SW480 (cell line): ENCODE measurements around the gene MUC5B.
"Not testable (repeated sequence)": the region's sequence is repeated elsewhere in the genome, so short reads cannot be mapped to it uniquely, and the experiment has no call there.

Source experiments
- DNase-seq: peaks from one replicate; pipeline ENCODE4 v3.0.0-alpha.2; 2016; ENCODE audit warnings: low spot score

Gene MUC5B

DNA sequence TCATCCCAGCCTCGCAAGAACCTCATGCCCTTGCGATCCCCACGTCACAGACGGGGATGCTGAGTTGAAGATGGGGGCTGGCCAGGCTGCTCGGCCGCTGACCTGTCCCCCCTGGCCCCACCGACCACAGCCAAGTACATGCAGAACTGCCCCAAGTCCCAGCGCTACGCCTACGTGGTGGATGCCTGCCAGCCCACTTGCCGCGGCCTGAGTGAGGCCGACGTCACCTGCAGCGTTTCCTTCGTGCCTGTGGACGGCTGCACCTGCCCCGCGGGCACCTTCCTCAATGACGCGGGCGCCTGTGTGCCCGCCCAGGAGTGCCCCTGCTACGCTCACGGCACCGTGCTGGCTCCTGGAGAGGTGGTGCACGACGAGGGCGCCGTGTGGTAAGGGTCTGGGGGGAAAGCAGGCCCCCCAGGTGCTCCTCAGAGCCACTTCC is 10.0 kb downstream of the MUC5B start:
- no peak for DNase-seq

DNA sequence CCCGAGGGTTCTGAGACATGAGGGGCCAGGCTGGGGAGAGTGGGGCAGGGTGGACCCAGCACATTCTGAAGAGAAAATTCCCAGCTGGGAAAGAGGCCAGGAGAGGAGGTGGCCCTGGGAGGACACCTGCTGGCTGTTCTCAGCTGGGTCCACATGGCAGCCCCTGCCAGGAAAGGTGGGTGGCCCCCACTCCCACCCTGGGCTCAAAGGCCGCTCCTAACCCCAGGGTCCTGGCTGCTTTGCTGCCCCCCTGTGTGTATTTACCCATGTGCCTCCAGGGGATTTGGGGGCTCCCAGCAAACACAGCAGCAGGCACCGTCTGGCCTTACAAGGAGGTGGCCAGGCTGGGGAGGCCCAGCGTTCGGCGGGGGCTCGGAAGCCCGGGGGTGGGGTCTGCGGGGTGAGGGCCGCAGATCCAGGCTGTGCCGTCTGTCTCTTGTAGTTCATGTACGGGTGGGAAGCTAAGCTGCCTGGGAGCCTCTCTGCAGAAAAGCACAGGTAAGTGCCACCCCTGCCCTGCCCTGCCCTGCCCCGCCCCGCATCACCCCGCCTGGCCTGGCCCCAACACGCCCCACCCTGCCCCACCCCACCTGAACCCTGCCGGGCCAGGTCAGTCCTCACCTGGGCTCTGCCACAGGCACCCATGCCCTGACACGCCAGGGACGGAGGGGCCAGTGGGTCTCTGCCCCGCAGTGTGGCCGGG is 10.6 kb downstream of the MUC5B start:
- DNase-seq: no peak

DNA sequence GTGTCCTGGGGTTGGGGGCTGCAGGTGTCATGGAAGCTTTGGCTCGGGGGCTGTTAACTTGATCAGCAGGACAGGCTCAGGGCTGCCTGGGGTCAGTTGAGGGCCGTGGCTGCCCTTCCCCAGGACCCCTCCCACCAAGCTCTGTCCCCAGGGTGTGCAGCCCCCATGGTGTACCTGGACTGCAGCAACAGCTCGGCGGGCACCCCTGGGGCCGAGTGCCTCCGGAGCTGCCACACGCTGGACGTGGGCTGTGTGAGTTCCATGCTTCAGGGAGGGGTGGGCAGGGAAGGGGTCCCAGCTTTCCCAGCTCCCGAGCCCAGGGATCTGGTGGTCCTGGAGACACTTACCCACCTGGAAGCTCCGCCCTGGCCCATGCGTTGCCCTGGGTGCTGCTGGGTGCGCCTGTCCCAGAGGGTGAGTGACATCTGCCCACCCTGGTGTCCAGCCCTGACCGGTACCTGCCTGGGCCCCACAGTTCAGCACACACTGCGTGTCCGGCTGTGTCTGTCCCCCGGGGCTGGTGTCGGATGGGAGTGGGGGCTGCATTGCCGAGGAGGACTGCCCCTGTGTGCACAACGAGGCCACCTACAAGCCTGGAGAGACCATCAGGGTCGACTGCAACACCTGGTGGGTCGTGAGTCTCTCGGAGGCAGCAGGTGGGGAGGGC is 11.3 kb downstream of the MUC5B start:
- no peak for DNase-seq

DNA sequence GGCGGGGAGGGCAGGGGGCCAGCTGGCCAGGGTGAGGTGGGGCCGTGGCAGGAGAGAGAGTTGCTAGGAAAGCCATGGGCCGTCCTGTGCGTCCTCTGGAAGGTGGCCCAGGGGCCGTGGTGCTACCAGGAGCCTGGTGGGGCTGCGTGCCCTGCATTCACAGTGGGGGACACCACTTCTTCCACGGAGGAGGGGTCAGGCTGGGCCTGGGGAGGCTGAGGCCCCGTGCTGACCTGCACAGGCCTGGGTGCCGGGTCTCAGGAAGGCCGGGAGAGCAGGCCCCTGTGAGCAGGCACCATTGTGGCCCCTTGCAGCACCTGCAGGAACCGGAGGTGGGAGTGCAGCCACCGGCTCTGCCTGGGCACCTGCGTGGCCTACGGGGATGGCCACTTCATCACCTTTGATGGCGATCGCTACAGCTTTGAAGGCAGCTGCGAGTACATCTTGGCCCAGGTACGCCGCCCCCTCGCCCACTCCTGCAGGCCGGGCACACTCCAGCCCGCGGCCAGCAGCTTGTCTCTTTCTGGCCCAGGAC is 12.0 kb downstream of the MUC5B start:
- no peak for DNase-seq

DNA sequence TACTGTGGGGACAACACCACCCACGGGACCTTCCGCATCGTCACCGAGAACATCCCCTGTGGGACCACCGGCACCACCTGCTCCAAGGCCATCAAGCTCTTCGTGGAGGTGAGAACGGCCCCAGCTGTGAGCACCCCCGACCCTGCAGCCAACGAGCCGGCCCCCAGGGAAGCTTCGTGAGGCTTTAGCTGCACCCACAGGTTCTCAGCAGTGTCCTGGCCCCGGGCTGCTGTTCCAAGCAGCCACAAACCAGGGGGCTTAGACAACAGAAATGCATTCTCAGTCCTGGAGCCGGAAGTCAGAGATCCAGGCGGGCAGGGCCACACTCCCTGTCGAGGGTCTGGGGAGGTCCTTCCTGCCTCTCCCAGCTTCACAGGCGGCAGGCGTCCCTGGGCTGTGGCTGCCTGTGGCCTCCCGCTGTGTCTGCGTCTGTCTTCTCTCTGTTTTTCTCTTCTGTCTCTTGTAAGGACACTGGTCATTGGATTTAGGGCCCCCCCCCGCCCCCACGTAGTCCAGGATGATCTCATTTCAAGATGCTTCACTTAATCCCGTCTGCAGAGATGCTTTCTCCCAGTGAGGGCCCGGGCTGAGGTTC is 12.5 kb downstream of the MUC5B start:
- DNase-seq: no peak

DNA sequence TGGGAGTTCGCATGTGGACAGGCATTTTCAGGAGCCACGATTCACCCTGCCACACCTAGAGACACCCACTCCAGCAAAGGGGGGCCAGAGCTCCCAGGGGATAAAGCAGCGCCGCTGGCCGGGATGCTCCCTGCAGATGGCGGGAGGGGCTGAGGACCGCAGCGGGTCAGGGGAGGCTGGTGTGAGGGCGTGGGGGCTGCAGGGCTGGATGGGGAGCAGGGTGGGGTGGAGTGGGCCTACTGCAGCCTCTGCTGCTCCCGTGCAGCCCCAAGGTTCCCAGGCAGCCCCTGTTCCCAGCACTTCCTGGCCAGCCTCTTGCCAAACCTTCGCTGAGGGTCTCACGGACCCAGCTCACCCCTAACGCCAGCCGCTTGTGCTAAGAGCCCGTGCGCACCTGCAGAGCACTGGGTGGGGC is 13.0 kb downstream of the MUC5B start:
- no peak for DNase-seq

DNA sequence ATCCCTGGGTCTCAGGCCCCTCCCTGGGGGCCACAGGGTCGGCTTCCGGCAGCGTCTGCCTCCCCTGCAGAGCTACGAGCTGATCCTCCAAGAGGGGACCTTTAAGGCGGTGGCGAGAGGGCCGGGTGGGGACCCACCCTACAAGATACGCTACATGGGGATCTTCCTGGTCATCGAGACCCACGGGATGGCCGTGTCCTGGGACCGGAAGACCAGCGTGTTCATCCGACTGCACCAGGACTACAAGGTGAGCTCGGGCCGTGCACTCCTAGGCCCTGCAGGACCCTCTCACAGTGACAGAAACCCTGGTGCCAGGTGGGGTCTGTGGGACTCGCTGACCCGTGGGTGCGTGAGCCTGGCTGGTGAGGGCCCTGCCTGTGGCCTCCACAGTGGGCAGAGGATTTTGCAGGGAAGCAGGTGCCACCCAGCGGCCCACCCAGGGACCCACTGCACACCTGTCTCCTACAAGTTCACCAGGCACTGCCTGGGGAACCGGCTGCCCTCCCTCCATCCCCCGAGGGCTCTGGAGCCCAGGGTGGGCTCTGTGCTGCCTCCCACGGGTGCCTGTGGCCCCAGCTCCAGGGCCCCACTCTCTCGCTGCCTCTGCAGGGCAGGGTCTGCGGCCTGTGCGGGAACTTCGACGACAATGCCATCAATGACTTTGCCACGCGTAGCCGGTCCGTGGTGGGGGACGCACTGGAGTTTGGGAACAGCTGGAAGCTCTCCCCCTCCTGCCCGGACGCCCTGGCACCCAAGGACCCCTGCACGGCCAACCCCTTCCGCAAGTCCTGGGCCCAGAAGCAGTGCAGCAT is 13.7 kb downstream of the MUC5B start:
- DNase-seq: no peak

DNA sequence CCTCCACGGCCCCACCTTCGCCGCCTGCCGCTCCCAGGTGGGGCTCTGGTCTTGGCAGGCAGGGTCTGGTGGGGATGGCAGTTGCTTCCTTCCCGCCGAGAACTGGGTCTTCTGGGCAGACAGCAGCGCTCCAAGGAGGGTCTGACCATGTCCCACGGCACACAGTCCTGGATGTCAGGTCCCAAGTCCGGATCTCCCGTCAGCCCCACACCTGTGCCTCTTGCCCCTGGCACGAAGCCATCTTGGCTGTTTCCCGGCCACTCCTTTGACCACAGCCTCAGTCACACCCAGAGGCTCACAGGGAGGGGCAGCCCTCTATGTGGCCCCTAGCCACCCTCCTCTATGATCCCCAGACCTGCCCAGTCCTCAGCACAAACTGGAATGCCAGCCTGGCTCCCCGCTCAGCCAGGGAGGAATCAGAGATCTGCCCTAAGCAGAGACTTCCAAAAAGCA is 14.3 kb downstream of the MUC5B start:
- peak; percentile 68 for DNase-seq

DNA sequence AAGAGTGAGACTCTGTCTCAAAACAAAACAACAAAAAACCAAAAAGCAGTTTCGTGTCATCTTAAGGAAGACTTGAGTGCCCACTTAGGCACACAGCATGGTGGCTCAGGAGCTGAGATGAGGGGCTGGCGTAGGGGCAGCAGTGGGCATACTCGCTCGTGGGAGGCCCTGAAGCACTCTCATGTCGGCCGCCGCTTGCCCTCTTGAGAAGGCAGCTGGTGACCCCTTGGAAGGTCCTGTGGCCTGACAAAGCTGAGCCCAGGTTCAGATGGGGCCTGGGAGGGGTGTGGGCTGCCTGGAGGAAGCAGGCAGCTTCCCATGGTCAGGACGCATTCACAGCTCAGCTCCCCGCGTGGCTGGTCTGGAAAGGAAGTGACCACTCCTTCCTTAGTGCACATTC is 15.0 kb downstream of the MUC5B start:
- no peak for DNase-seq

DNA sequence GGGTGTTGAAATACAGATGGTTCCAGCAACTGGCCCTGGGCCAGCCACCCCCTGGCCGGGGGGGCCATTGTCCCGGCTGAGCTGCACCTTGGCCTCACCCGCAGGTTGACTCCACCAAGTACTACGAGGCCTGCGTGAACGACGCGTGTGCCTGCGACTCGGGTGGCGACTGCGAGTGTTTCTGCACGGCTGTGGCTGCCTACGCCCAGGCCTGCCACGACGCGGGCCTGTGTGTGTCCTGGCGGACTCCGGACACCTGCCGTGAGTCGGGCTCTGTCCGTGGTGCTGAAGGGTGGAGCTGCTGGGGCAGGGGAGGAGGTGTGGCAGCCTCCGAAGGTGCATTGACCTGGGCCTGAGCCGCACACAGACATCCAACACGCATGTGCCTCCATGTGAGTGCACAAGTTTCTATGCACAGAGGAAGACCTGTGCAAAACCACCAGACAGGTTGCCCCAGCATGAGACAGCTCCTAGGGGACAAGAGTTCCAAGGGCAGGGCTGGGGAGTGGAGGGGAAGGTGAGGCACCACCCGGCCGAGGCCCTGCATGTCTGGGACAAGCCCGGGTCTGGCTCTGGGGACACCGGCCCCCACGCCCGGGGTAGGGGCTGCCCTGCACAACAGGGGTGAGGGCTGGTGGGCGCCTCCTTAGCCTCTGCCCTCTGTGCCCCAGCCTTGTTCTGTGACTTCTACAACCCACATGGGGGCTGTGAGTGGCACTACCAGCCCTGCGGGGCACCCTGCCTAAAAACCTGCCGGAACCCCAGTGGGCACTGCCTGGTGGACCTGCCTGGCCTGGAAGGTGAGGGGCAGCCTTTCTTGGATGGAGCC is 16.1 kb downstream of the MUC5B start:
- DNase-seq: no peak

DNA sequence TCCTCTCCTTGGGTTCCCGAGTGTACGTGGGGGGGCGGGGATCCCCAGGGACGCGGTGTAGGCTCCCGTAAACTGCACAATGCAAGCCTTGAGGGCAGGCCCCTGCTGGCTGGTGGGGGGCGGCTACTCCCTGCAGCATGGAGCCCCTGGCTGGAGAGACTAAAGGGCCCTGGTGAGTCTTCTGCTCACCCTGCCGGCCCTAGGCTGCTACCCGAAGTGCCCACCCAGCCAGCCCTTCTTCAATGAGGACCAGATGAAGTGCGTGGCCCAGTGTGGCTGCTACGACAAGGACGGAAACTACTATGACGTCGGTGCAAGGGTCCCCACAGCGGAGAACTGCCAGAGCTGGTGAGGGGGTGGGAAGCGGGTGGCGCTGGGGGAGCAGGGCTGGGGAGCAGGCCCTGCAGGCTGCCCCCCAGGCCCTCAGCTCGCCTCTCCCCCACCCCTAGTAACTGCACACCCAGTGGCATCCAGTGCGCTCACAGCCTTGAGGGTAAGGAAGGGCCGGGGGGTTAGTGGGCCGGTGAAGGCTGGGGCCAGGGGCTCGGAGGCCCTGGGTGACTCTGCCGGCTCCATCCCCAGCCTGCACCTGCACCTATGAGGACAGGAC is 16.8 kb downstream of the MUC5B start:
- DNase-seq: no peak

DNA sequence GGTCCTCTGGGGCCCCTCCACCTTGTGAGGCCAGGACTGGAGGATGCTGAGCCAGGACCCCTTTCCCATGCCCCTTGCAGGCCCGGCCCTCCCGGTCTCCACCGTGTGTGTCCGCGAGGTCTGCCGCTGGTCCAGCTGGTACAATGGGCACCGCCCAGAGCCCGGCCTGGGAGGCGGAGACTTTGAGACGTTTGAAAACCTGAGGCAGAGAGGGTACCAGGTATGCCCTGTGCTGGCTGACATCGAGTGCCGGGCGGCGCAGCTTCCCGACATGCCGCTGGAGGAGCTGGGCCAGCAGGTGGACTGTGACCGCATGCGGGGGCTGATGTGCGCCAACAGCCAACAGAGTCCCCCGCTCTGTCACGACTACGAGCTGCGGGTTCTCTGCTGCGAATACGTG is 17.9 kb downstream of the MUC5B start:
- DNase-seq: no peak

DNA sequence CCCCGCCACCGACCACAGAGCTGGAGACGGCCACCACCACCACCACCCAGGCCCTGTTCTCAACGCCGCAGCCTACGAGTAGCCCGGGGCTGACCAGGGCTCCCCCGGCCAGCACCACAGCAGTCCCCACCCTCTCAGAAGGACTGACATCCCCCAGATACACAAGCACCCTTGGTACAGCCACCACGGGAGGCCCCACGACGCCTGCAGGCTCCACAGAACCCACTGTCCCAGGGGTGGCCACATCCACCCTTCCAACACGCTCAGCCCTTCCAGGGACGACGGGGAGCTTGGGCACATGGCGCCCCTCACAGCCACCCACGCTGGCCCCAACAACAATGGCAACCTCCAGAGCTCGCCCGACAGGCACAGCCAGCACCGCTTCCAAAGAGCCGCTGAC is 18.8 kb downstream of the MUC5B start:
- DNase-seq: no peak

DNA sequence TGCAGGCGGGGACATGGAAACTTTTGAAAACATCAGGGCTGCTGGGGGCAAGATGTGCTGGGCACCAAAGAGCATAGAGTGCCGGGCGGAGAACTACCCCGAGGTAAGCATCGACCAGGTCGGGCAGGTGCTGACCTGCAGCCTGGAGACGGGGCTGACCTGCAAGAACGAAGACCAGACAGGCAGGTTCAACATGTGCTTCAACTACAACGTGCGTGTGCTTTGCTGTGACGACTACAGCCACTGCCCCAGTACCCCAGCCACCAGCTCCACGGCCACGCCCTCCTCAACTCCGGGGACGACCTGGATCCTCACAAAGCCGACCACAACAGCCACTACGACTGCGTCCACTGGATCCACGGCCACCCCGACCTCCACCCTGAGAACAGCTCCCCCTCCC is 19.4 kb downstream of the MUC5B start:
- DNase-seq: no peak

DNA sequence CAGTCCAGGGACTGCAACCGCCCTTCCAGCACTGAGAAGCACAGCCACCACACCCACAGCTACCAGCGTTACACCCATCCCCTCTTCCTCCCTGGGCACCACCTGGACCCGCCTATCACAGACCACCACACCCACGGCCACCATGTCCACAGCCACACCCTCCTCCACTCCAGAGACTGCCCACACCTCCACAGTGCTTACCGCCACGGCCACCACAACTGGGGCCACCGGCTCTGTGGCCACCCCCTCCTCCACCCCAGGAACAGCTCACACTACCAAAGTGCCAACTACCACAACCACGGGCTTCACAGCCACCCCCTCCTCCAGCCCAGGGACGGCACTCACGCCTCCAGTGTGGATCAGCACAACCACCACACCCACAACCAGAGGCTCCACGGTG is 19.9 kb downstream of the MUC5B start:
- not testable (repeated sequence) for DNase-seq

DNA sequence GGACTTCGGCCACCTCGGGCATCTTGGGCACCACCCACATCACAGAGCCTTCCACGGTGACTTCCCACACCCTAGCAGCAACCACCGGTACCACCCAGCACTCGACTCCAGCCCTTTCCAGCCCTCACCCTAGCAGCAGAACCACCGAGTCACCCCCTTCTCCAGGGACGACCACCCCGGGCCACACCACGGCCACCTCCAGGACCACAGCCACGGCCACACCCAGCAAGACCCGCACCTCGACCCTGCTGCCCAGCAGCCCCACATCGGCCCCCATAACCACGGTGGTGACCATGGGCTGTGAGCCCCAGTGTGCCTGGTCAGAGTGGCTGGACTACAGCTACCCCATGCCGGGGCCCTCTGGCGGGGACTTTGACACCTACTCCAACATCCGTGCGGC is 20.7 kb downstream of the MUC5B start:
- DNase-seq: not testable (repeated sequence)

DNA sequence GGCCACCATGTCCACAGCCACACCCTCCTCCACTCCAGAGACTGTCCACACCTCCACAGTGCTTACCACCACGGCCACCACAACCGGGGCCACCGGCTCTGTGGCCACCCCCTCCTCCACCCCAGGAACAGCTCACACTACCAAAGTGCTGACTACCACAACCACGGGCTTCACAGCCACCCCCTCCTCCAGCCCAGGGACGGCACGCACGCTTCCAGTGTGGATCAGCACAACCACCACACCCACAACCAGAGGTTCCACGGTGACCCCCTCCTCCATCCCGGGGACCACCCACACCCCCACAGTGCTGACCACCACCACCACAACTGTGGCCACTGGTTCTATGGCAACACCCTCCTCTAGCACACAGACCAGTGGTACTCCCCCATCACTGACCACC is 21.7 kb downstream of the MUC5B start:
- not testable (repeated sequence) for DNase-seq

DNA sequence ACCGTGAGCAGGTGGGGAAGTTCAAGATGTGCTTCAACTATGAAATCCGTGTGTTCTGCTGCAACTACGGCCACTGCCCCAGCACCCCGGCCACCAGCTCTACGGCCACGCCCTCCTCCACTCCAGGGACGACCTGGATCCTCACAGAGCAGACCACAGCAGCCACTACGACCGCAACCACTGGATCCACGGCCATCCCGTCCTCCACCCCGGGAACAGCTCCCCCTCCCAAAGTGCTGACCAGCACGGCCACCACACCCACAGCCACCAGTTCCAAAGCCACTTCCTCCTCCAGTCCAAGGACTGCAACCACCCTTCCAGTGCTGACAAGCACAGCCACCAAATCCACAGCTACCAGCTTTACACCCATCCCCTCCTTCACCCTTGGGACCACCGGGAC is 22.9 kb downstream of the MUC5B start:
- not testable (repeated sequence) for DNase-seq

DNA sequence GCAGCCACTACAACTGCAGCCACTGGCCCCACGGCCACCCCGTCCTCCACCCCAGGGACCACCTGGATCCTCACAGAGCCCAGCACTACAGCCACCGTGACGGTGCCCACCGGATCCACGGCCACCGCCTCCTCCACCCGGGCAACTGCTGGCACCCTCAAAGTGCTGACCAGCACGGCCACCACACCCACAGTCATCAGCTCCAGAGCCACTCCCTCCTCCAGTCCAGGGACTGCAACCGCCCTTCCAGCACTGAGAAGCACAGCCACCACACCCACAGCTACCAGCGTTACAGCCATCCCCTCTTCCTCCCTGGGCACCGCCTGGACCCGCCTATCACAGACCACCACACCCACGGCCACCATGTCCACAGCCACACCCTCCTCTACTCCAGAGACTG is 23.4 kb downstream of the MUC5B start:
- not testable (repeated sequence) for DNase-seq

DNA sequence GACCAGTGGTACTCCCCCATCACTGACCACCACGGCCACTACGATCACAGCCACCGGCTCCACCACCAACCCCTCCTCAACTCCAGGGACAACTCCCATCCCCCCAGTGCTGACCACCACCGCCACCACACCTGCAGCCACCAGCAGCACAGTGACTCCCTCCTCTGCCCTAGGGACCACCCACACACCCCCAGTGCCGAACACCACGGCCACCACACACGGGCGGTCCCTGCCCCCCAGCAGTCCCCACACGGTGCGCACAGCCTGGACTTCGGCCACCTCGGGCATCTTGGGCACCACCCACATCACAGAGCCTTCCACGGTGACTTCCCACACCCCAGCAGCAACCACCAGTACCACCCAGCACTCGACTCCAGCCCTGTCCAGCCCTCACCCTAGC is 24.2 kb downstream of the MUC5B start:
- DNase-seq: not testable (repeated sequence)

DNA sequence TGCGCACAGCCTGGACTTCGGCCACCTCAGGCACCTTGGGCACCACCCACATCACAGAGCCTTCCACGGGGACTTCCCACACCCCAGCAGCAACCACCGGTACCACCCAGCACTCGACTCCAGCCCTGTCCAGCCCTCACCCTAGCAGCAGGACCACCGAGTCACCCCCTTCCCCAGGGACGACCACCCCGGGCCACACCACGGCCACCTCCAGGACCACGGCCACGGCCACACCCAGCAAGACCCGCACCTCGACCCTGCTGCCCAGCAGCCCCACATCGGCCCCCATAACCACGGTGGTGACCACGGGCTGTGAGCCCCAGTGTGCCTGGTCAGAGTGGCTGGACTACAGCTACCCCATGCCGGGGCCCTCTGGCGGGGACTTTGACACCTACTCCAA is 26.1 kb downstream of the MUC5B start:
- DNase-seq: not testable (repeated sequence)
